Measurements from ENCODE around the gene STARD5. TPM values are rescaled to one million over a fixed set of nuclear protein-coding genes. Genes with fewer than 3 reads are reported as not detected.
"Not testable (repeated sequence)": the region's sequence is repeated elsewhere in the genome, so short reads cannot be mapped to it uniquely, and the experiment has no call there.

Gene STARD5
- total RNA-seq, 2 donors from 2014 or later = 8.0 to 8.8 TPM

GRCh38 chr15:81341351-81341750 is 17.4 kb upstream of the STARD5 start:
- peaks cover 0 to 5% of the 10 kb centered on the region in 2 donors for H3K36me3 Mint-ChIP-seq
- ATAC-seq (no peak), DNase-seq (ENCODE audit: low spot score in 2 of 2) (no peak)
- H3K9me3 Mint-ChIP-seq = no peaks in the 10 kb centered on the region
- H3K27ac Mint-ChIP-seq = no peak overlapping the region

GRCh38 chr15:81339851-81340250 is 15.9 kb upstream of the STARD5 start:
- ATAC-seq (no peak), DNase-seq (ENCODE audit: low spot score in 2 of 2) (no peak)
- no peaks in the 10 kb centered on the region for H3K9me3 Mint-ChIP-seq
- no peaks in the 10 kb centered on the region for H3K36me3 Mint-ChIP-seq
- peak overlapping the region in 1 of 2 donors; percentile 5 for H3K27ac Mint-ChIP-seq

GRCh38 chr15:81339321-81339720 is 15.4 kb upstream of the STARD5 start:
- no peak for DNase-seq (ENCODE audit: low spot score in 2 of 2)
- H3K27ac Mint-ChIP-seq = no peak overlapping the region
- H3K9me3 Mint-ChIP-seq = no peaks in the 10 kb centered on the region
- no peaks in the 10 kb centered on the region for H3K36me3 Mint-ChIP-seq
- ATAC-seq = no peak

GRCh38 chr15:81338170-81339007 is 14.4 kb upstream of the STARD5 start:
- Mint-ChIP-seq H3K36me3 (no peaks in the 10 kb centered on the region), H3K9me3 (no peaks in the 10 kb centered on the region)
- no peak for ATAC-seq

DNA sequence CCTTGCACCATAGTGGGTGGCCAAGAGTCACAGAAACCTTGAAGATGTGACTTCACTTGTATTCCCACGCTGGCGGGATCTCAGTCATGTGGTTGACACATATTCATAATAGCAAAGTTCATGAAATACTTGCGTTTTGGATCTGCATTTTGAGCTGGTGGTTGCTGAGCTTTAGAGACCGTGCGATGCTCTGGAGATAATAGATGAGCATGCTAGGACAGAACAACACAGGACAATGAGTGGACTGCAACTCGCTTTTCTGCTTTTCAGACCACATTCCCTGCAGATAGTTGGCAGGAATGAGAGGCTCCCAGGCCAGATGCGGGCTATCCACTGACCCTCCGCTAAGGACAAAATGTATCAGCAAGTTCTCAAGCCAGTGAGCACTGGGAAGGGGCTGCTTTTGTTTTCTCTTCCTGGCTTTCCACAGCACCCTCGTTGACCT is 13.8 kb upstream of the STARD5 start:
- Mint-ChIP-seq H3K9me3 (no peaks in the 10 kb centered on the region), H3K36me3 (no peaks in the 10 kb centered on the region), H3K27ac (no peak overlapping the region)
- ATAC-seq = peak in 1 of 2 donors; percentile 30
- no peak for DNase-seq (ENCODE audit: low spot score in 2 of 2)

More at GRCh38 chr15:81338170-81339007, 14.4 kb upstream of the STARD5 start:
- no peak overlapping the region for H3K27ac Mint-ChIP-seq
- no peak for DNase-seq (ENCODE audit: low spot score in 2 of 2)

DNA sequence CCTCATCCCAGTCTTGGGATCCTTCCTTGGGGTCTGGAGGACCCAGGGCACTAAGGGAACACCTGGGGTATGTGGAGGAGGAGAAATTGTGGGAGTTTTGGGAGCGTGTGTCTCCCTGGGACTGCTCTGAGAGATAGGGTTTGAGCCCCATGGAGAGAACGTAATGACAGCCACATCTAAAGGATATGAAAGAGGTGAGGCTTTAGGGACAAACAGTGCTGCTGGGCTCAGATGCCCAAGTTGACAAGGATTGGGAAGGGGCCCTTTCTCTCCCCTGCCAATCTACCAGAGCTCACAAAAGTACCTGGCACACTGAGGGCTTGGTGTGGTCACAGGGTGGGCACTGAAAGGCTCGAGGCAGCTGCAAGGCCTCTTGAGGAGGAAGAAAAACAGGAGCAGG is 13.3 kb upstream of the STARD5 start:
- Mint-ChIP-seq H3K36me3 (no peaks in the 10 kb centered on the region), H3K9me3 (no peaks in the 10 kb centered on the region), H3K27ac (no peak overlapping the region)
- ATAC-seq (no peak), DNase-seq (ENCODE audit: low spot score in 2 of 2) (no peak)

GRCh38 chr15:81336568-81336967 is 12.6 kb upstream of the STARD5 start:
- peak in 1 of 2 donors; percentile 51 for ATAC-seq

DNA sequence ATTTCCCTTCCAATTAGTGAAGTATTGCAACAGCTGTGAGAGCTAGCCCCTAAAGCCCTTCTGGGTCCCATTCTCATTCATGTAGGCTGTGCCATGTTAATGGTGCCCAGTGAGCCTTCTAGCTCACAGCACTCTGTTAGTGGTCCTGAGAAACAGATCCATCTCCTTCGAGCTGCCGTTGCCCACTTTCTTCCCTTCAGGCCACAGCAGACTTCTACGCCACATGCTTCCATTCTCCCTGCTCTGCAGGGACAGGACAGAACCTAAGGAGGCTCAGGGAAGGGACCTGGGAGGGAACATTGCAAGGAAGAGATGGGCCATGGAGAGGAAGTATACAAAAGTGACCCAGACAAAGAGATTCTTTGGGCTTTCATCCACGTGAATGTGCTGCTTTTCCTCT is 11.7 kb upstream of the STARD5 start:
- Mint-ChIP-seq H3K36me3 (no peaks in the 10 kb centered on the region), H3K9me3 (no peaks in the 10 kb centered on the region), H3K27ac (no peak overlapping the region)
- ATAC-seq = no peak
- no peak for DNase-seq (ENCODE audit: low spot score in 2 of 2)

More at GRCh38 chr15:81336568-81336967, 12.6 kb upstream of the STARD5 start:
- H3K9me3 Mint-ChIP-seq = no peaks in the 10 kb centered on the region
- DNase-seq (ENCODE audit: low spot score in 2 of 2) = no peak
- peak overlapping the region in 1 of 2 donors; percentile 85 for H3K27ac Mint-ChIP-seq
- H3K36me3 Mint-ChIP-seq = no peaks in the 10 kb centered on the region

DNA sequence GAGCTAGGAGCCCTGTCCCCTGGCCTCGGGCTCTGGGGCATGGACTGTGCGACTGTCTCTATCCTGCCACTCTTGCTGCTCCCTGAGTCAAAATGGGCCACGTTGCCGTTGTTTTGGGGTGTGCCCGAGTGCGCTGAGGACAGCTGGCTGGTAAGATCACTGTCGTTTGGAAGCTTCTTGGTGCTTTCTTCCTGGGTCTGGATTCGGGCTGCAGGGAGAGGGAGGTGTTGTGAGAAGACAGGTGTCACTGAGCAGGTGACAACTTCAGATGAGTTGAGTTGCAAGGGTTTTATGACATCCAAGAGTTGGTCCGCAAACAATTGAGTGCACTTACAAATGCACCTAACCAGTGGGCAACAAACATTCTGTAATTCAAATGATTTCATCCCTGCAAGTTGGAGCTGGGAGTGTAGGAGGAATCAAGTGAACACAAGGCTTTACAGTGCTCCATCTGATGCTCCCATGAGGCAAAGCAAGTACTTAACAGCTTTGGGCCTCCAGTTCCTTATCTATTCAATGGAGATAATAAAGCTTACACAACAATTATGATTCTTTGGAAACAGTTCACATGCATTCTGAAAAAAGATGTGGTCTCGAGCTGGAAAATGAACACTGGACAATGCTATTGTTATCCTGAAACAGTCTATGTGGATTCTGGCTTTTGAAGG is 11.0 kb upstream of the STARD5 start:
- no peaks in the 10 kb centered on the region for H3K36me3 Mint-ChIP-seq
- no peaks in the 10 kb centered on the region for H3K9me3 Mint-ChIP-seq
- H3K27ac Mint-ChIP-seq = no peak overlapping the region
- DNase-seq (ENCODE audit: low spot score in 2 of 2) (no peak), ATAC-seq (no peak)

DNA sequence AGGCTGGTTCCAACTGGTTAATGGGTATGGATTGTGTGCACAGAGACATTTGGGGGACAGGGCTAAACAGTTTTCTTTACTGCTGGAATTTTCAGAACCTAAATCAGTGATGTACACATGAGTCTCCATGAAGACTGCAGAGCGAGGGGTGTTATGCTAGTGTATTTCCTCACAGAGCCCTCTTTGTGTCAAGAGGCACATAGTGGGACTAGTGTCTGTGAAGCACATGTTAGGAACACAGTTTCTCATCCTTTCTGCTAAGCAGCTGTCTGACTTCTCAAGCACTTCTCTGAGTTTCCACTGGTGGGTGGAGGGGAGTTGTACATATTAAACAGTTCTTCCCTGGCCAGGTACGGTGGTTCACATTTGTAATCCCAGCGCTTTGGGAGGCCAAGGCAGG is 9.4 kb upstream of the STARD5 start:
- Mint-ChIP-seq H3K9me3 (no peaks in the 10 kb centered on the region), H3K27ac (no peak overlapping the region), H3K36me3 (peaks cover 0 to 6% of the 10 kb centered on the region in 2 donors)
- ATAC-seq (no peak), DNase-seq (ENCODE audit: low spot score in 2 of 2) (no peak)

GRCh38 chr15:81332326-81332725 is 8.4 kb upstream of the STARD5 start:
- H3K27ac Mint-ChIP-seq = no peak overlapping the region
- DNase-seq (ENCODE audit: low spot score in 2 of 2) (no peak), ATAC-seq (no peak)
- H3K9me3 Mint-ChIP-seq = no peaks in the 10 kb centered on the region
- H3K36me3 Mint-ChIP-seq = peaks cover 0 to 6% of the 10 kb centered on the region in 2 donors

- peaks cover 0 to 6% of the 10 kb centered on the region in 2 donors for H3K36me3 Mint-ChIP-seq
- no peak for ATAC-seq
- no peak for DNase-seq (ENCODE audit: low spot score in 2 of 2)
- H3K9me3 Mint-ChIP-seq = no peaks in the 10 kb centered on the region
- H3K27ac Mint-ChIP-seq = no peak overlapping the region
These were observed 7.7 kb upstream of the STARD5 start for GRCh38 chr15:81331600-81331999.

GRCh38 chr15:81331141-81331540 is 7.2 kb upstream of the STARD5 start:
- H3K9me3 Mint-ChIP-seq; H3K36me3 Mint-ChIP-seq; ATAC-seq; DNase-seq (ENCODE audit: low spot score in 2 of 2): not testable (repeated sequence)
- peak overlapping the region; percentile 26 to 41 for H3K27ac Mint-ChIP-seq

DNA sequence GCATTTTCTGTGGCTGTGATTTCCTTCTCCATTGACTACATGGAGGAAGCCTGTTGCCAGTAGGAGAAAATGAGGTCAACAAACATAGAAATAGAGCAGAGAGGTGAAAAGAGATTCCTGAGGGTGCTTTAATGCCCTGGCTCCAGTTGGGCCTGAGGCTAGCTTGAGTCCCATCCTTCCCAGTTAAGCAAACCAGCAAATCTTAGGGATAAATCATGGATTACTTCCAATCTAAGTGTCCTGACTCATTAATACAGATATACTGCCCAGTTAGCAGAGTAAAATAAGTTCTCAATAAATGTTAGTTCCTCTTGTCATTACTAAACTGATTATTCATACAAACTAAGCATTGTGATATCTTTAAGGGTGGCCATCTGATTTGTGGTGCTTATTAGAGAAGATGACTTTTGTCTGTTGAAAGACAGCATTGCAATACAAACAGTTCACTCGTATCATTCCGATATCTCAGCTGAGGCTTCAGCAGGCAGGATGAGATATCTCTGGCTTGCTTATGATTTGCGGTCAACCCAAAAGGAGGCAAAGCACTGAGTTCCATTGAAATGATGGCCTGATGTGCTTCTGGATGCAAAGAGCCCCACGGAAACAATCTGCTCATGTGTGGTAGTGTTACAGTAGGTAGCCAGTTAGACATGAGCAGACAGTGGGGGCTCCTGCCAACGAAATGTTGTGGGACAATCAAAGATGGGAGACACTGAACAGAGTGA is 6.6 kb upstream of the STARD5 start:
- H3K36me3 Mint-ChIP-seq = peaks cover 0 to 6% of the 10 kb centered on the region in 2 donors
- H3K27ac Mint-ChIP-seq = peak overlapping the region; percentile 26 to 41
- ATAC-seq = no peak
- no peaks in the 10 kb centered on the region for H3K9me3 Mint-ChIP-seq
- no peak for DNase-seq (ENCODE audit: low spot score in 2 of 2)

DNA sequence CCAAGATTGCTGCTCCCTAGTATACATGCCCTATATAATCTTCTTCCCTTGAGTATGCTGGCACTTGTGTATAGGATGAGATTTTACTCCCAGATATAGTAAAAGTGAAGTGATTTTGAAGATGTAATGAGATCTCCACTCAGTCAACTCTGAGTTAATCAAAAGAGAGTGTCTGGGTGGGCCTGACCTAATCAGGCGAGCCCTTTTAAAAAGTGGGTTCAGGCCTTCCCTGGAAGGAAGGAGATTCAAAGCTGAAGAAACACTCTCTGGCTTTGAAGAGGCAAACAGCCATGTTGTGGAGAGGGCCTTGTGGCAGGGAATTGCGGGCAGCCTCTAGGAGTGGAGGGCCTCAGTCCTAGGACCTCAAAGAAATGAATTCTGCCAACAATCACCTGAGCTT is 5.5 kb upstream of the STARD5 start:
- Mint-ChIP-seq H3K36me3 (peaks cover 1 to 6% of the 10 kb centered on the region in 2 donors), H3K27ac (no peak overlapping the region), H3K9me3 (no peaks in the 10 kb centered on the region)
- DNase-seq (ENCODE audit: low spot score in 2 of 2) (no peak), ATAC-seq (no peak)

DNA sequence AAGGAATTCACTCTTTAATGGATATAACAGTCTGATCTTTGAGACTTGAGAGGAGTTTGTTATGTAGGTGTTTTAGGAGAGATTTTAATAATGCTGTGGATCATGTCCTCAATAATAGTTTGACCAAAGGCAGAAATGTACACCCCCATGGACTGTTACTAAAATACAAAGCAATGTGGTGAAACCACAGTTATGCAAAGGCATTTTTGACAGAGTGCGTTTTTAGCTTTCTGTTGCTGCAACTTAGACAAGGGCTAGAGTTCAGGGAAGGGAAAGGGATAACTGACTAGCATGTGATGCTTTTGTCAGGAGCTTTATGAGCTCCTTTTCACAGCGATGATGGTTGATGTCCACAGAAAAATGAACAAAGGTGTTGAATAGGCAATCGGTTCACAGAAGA is 3.6 kb upstream of the STARD5 start:
- H3K27ac Mint-ChIP-seq = no peak overlapping the region
- H3K9me3 Mint-ChIP-seq = no peaks in the 10 kb centered on the region
- H3K36me3 Mint-ChIP-seq = peaks cover 5 to 6% of the 10 kb centered on the region in 2 donors
- DNase-seq (ENCODE audit: low spot score in 2 of 2) = no peak
- no peak for ATAC-seq

Data from activated naive CD4-positive, alpha-beta T cell treated with anti-CD3 and anti-CD28 coated beads, Interleukin-2, amount 50 U/mL, for 72 hours (primary cell).